NB4 (cell line): ENCODE results near the gene PAM.
A peak's percentile ranks its signal among the peaks of the same experiment; 100 is the strongest.
"Not testable (repeated sequence)": the region's sequence is repeated elsewhere in the genome, so short reads cannot be mapped to it uniquely, and the experiment has no call there.

Experiments used
- DNase-seq: peaks from one replicate; pipeline ENCODE4 v3.0.0; 2010; ENCODE audit warnings: low read depth
- H3K4me3 ChIP-seq: one replicate; pipeline ENCODE4 v1.5.1; 2011; ENCODE audit warnings: mild to moderate bottlenecking, low read depth, low read length, moderate library complexity
- MYC ChIP-seq: IDR thresholded peaks from 2 replicates; pipeline ENCODE4 v1.6.1; 2011; ENCODE audit warnings: low read depth, low read length
- POLR2A ChIP-seq: IDR thresholded peaks from 2 replicates; pipeline ENCODE4 v1.6.1; 2011; ENCODE audit warnings: mild to moderate bottlenecking; ENCODE audit not compliant: insufficient read length; ENCODE audit errors: extremely low read depth
- TF ChIP-seq, protein P1 (sequence below): IDR thresholded peaks from one replicate; pipeline ENCODE4 v1.5.1; 2012; ENCODE audit warnings: low read depth, low read length
- TF ChIP-seq, protein P2 (sequence below): IDR thresholded peaks from 2 replicates; pipeline ENCODE4 v1.6.1; 2011; ENCODE audit warnings: low read depth, low read length

Gene PAM

DNA sequence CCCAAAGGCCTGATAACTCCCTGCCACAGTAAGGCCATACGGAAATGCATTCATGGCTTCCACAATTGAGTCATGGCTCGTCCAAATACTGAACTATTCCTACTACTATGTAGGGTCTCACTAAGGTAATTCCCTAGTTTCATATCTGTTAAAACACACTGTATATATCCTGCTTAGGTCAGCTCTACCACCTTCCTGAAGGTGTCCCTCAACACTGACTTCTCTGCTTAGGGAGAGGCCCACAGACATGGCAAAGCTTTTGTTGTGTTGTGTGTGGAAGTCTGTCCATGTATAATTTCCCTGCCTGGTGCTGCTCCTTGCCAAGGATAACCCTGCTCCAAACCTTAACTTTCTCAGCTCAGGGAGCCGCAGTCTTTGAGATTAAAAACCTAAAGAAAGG, 304.4 kb downstream of the PAM start:
- no peak for DNase-seq
- TF ChIP-seq, protein P1, sequence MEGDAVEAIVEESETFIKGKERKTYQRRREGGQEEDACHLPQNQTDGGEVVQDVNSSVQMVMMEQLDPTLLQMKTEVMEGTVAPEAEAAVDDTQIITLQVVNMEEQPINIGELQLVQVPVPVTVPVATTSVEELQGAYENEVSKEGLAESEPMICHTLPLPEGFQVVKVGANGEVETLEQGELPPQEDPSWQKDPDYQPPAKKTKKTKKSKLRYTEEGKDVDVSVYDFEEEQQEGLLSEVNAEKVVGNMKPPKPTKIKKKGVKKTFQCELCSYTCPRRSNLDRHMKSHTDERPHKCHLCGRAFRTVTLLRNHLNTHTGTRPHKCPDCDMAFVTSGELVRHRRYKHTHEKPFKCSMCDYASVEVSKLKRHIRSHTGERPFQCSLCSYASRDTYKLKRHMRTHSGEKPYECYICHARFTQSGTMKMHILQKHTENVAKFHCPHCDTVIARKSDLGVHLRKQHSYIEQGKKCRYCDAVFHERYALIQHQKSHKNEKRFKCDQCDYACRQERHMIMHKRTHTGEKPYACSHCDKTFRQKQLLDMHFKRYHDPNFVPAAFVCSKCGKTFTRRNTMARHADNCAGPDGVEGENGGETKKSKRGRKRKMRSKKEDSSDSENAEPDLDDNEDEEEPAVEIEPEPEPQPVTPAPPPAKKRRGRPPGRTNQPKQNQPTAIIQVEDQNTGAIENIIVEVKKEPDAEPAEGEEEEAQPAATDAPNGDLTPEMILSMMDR = no peak
- TF ChIP-seq POLR2A (no peak), MYC (no peak)
- TF ChIP-seq, protein P2, sequence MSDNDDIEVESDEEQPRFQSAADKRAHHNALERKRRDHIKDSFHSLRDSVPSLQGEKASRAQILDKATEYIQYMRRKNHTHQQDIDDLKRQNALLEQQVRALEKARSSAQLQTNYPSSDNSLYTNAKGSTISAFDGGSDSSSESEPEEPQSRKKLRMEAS = no peak
- H3K4me3 ChIP-seq = no peak overlapping the region

DNA sequence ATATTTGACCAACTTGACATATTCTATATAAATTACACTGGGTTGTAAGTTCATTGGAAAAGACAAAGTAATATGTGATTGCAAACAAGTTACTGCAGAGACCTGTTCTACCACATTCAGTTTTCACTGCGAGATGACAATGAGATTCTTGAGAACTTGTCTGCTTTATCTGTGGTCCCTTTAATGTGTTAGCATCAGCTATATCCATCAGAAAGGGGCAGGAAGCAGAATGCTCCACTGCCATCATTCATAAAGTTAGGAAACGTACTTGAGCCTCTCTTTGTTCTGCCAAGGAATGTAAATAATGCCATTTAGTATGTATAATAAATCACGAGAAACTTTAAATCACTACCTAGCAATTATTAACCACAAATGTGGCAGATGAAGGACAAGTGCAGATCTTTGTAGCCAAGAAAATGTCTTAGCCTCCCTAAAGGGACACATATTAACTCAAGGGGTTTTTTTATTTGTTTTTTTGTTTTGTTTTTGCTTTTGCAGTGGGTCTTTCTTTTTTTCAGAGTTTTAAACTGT, 305.4 kb downstream of the PAM start:
- no peak for DNase-seq
- TF ChIP-seq POLR2A (no peak), MYC (no peak)
- TF ChIP-seq, protein P2 = no peak
- TF ChIP-seq, protein P1 = no peak
- H3K4me3 ChIP-seq = no peak overlapping the region

DNA sequence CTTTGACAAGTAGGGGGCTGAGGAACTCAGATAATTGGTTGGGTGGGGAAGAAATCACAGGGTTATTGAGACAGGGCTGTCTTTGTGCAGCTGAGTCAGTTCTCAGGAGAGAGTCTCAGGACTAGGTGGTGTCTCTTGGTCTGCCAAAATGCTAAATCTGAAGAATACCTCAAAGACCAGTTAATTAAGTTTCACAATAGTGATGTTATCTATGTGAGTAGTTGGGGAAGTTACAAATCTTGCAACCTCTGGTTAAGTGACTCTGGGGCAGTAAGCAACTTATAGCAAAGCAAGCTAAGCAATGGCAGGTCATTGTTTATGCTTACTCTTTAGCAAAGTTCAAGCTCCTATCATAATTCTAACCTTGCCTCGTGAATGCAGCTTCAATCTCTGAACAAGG, 311.2 kb downstream of the PAM start:
- TF ChIP-seq POLR2A (no peak), MYC (no peak)
- TF ChIP-seq, protein P2 = no peak
- TF ChIP-seq, protein P1 = no peak
- peak; percentile 32 for DNase-seq
- no peak overlapping the region for H3K4me3 ChIP-seq

DNA sequence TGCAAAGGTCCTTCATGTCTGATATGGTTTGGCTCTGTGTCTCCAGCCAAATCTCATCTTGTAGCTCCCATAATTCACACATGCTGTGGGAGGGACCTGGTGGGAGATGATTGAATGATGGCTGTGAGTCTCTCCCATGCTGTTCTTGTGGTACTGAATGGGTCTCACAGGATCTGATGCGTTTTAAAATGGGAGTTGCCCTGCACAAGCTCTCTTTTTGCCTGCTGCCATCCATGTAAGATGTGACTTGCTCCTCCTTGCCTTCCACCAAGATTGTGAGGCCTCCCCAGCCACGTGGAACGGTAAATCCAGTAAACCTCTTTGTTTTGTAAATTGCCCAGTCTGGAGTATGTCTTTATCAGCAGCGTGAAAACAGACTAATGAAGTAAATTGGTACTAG, 318.4 kb downstream of the PAM start:
- DNase-seq, H3K4me3 ChIP-seq: not testable (repeated sequence)

DNA sequence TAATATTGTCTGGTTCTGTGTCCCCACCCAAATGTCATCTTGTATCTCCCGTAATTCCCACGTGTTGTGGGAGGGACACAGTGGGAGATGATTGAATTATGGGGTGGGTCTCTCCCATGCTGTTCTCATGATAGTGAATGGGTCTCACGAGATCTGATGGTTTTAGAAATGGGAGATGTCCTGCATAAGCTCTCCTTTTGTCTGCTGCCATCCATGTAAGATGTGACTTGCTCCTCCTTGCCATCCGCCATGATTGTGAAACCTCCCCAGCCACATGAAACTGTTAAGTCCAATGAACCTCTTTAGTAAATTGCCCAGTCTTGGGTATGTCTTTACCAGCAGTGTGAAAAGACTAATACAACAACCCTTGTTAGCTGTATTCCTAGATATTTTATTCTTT, 320.3 kb downstream of the PAM start:
- DNase-seq = no peak
- H3K4me3 ChIP-seq = no peak overlapping the region
- TF ChIP-seq MYC (no peak), POLR2A (no peak)
- TF ChIP-seq, protein P2 = no peak
